Head of caudate nucleus (tissue), 42 donors: ENCODE data around the gene RELL1.

ENCODE experiments used
- DNase-seq, 42 donors: peaks; one replicate each; pipeline versions ENCODE4 v3.0.0 to v3.0.0-alpha.2; 2020 to 2021; ENCODE audit warnings: mixed read lengths in 7 of 42
- intact Hi-C: fragments of 100-400 bp; cut with DNase I; formaldehyde crosslinking; loops from one replicate; pipeline ENCODE4 v1.15.0; 2022

RELL1 gene

GRCh38 chr4:37686373-37687193 is at the start of gene RELL1:
Gene RELL1, minus strand, starts transcription at chr4:37686376. Its CDS starts 89 bp downstream, at chr4:37686287.
- DNase-seq: peak; percentile 98 to 100 (median 100)
- intact Hi-C loops: loop anchor here (10.0 kb wide), 1 partner anchor 978 kb away; the partner anchor contains the start of gene KLF3

GRCh38 chr4:37735578-37735977 is 49.4 kb upstream of the RELL1 start:
- intact Hi-C loops: no loop called here
- peak in 10 of 42 donors; percentile 5 to 41 (median 17) for DNase-seq

GRCh38 chr4:37734989-37735388 is 48.8 kb upstream of the RELL1 start:
- intact Hi-C loops: no loop called here
- DNase-seq: no peak

DNA sequence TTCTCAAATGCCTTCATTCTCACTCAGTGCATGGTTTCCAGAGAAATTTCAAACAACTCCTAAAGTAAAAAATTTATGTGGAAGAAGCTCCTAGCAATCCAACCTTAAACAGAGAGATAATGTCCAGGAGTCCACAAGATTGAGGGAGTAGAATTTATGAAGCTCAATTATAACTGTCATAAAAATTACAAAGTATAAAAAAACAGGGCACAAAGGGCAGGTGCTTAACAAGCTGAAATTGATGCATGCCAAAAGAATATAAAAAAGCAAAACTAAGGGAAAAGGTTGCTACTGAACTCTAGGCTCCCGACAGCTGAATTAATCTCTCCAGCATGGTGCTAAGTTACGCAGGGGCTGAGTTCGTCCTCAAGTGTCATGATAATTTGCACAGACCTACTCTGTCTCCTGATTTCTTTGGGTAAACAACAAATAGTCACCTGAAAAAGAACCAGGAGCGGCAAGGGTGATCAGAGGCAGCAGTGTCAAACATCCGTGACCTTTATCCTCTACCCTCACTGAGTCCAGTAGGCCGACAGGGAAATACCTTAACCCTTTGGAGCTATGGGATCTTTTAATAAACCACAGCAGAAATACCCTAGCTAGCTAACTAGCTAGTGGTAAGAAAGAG is 47.2 kb upstream of the RELL1 start:
- intact Hi-C loops: no loop called here

DNA sequence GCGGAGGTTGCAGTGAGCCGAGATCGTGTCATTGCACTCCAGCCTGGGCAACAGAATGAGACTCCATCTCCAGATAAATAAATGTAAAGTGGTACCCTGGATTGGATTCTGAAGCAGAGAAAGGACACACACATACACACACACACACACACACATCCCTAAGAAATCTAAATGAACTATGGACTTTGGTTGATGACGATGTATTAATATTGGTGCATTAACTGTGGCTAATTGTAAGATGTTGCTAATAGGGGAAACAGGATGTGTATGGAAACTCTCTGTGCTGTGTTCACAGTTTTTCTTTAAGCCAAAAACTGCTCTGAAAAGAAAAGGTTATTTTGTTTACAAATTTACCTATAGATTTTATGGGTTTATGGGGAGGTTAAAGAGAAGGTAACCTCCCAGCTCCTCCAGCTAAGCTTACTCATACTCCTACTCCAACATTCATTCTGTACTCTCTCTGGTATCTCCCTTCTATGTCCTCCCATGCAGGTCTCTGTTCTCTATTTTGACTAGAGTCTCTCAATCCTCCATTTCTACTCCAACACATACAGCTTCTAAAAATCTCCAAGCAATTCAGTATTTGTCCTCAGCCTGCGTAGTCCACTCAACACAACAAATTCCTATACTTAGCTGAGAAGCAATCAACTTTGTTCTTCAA is 46.5 kb upstream of the RELL1 start:
- DNase-seq: no peak
- intact Hi-C loops: no loop called here

More for the DNA sequence above, 47.2 kb upstream of the RELL1 start:
- DNase-seq: no peak

- no peak for DNase-seq
- intact Hi-C loops: no loop called here
Measured at GRCh38 chr4:37729649-37730004, 43.5 kb upstream of the RELL1 start.

GRCh38 chr4:37728064-37728463 is 41.9 kb upstream of the RELL1 start:
- no peak for DNase-seq
- intact Hi-C loops: no loop called here

- no peak for DNase-seq
- intact Hi-C loops: no loop called here
Measured at GRCh38 chr4:37727635-37728034, 41.5 kb upstream of the RELL1 start.

DNA sequence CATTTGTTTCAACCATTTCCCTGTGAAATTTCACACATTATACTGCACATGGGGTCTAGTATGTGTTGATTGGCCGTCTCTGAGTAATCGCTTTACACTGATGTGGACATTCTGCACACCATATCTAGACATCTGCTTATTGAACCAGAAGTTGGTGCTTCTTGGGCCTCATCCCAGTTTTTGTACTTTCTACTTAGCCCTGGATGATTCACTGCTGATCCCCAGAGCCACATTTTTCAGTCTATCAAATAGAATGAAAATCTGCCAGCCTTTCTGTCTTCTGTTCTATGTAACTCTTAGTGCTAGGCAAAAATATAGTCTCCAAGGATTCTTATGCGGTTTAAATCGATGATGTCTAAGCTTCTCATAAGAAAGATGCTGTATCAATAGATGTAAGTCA is 40.5 kb upstream of the RELL1 start:
- intact Hi-C loops: no loop called here

GRCh38 chr4:37725718-37726117 is 39.5 kb upstream of the RELL1 start:
- DNase-seq: no peak

More for the DNA sequence above, 40.5 kb upstream of the RELL1 start:
- DNase-seq: no peak

GRCh38 chr4:37723067-37723466 is 36.9 kb upstream of the RELL1 start:
- DNase-seq: no peak
- intact Hi-C loops: no loop called here

More at GRCh38 chr4:37725718-37726117, 39.5 kb upstream of the RELL1 start:
- intact Hi-C loops: no loop called here

DNA sequence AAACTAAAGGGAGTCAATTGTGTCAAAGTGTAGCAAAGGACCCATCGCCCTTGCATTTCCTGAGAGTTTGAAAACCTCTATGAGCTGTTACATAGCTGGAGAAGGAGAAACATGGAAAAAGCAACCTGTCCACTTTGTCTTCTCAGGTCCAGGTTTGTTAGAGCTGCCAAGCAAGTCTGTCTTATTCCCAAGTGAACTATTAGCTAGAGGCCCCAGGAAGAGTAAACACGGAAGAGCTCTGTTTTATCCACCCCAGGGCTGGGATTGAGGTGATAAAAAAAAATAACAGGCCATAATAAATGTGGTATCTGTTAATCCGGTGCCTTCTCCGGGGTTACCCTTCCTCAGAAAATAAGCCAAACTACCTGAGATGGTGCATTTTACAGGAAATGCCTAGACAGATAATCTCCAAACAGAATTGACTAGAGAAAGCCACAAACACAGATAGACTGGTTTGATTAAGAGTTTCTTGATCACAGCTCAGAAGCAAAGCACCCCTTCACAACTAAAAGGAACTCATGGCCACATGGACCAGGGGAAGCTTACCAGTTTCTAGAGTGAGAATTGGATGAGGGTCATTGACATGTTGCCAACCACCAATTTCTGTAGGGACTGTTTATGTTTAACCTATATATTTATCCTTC is 35.9 kb upstream of the RELL1 start:
- DNase-seq: no peak
- intact Hi-C loops: no loop called here

DNA sequence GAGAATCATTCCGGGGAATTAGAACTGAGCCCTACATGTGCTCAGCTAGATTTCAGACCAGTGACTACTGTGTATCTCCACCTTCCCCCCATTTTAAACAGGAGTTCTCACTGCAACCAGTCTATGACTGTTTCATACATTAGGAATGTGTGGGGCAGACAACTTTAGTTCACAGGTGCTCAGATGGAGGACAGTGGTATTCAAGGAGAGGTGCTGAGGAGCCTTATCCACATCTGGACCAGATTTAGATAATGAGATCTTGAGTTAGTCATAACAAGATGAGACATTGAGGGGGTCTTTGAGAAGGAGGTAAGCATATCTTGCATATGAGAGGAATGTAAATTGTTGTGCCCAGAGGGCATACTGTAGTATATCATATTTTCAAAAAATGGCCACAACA is 32.8 kb upstream of the RELL1 start:
- intact Hi-C loops: no loop called here

GRCh38 chr4:37717576-37717975 is 31.4 kb upstream of the RELL1 start:
- intact Hi-C loops: no loop called here
- no peak for DNase-seq

More for the DNA sequence above, 32.8 kb upstream of the RELL1 start:
- DNase-seq: no peak

- DNase-seq: no peak
Measured at GRCh38 chr4:37715889-37716402, 29.8 kb upstream of the RELL1 start.

DNA sequence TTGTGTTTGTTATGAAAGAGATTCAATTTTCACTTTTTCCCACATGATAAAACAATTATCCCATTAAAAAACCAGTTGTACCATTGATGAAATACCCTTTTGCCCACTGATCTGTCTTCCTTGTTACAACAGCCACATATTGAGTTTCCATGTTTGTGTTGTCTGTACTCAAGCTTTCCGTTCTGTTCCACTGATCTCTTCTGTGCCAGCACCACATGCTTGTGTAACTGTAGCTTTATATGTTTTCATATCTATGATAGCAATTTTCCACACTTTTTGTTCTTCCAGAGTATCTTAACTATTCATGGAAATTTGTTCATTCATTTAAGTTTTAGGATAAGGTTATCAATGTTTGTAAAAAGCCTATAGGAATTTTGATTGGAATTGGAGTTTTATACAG is 24.3 kb upstream of the RELL1 start:
- DNase-seq: no peak
- intact Hi-C loops: no loop called here

More at GRCh38 chr4:37715889-37716402, 29.8 kb upstream of the RELL1 start:
- intact Hi-C loops: no loop called here

- DNase-seq: no peak
- intact Hi-C loops: no loop called here
Measured at GRCh38 chr4:37706032-37706431, 19.9 kb upstream of the RELL1 start.

DNA sequence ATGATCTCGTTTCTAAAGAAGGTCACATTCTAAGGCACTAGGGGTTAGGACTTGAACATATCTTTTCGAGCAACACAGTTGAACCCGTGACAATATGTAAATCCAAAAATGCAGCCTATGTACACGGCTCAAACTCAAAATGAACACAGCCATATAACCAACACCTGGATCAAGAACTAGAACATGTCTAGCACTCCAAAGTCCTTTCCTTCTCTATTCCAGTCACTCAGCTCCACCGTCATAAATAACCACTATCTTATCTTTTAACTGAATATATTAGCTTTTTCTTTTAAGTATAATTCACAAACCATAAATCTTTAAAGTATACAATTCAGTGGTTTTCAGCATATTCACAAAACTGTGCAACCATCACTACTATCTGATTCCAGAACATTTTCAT is 19.4 kb upstream of the RELL1 start:
- no peak for DNase-seq
- intact Hi-C loops: no loop called here

GRCh38 chr4:37699868-37700481 is 13.8 kb upstream of the RELL1 start:
- DNase-seq: peak in 1 of 42 donors; percentile 22
- intact Hi-C loops: no loop called here
